Measurements from ENCODE around the gene SMC6.

DNA sequence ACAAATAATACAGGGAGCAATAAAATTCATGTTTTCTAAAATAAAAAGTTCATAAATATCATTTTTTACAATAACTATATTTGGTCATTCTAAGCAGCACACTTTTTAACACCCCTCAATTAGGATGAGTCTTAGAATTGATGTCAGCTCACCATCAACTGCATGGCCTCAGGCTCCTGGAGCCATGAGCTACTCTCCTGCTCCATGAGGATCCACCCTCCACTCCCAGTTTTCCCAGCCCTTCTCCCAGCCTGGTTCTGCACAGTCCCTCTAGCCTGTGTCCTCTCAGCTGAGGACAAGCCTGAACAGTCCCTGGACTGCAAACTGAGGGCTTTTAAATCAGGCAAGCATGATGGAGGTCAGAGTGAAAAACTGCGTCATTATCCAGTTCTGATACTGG lies 89.1 kb downstream of the SMC6 start:
- TF ChIP-seq EZH2 (IDR thresholded peaks at IDR 0.05; ENCODE audit: borderline replicate concordance, low read depth, low read length, severe bottlenecking) (no peak), CTCF (IDR thresholded peaks at IDR 0.05; ENCODE audit: borderline replicate concordance, extremely low read depth, low read length, poor library complexity, severe bottlenecking) (no peak)
